Mammary epithelial cell (primary cell): ENCODE results near the gene CUTA.

Source experiments
- CTCF ChIP-seq, 2 donors: IDR thresholded peaks in 1 of 2; conservative IDR thresholded peaks in 1 of 2; 2 replicates each; pipeline ENCODE4 v1.5.1; 2011 to 2012; ENCODE audit warnings: inconsistent platforms in 2 of 2, low read length in 2 of 2, mild to moderate bottlenecking in 2 of 2, control low read depth in 1 of 2, low read depth in 1 of 2; ENCODE audit not compliant: insufficient read depth in 1 of 2; ENCODE audit errors: extremely low read depth in 1 of 2
- EZH2 ChIP-seq: IDR thresholded peaks from 2 replicates; pipeline ENCODE4 v1.6.1; 2012; ENCODE audit warnings: low read length, inconsistent platforms, borderline replicate concordance

DNA sequence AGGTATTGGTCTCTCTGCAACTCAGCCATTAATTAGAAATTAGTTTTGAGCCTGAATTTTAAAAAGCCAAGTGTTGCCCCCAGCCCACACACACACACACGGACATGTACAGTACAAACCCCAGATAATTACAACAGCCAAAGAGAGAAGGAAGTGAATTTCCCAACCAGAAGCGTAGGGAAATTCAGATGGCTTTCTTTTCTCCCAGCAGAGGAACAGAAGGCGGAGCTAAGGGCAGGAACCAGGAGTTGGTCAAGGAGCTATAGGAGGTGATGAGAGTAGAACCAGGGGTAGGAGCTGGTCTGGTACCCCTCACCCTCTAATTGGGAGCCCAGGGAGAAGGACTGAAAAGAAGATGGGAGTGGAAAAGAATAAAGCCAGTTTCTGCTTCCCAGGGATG, 32.5 kb upstream of the CUTA start:
- no peak for TF ChIP-seq CTCF (conservative IDR thresholded peaks at IDR 0.05 in 1 of 2, IDR thresholded peaks at IDR 0.05 in 1 of 2; ENCODE audit: extremely low read depth in 1 of 2, insufficient read depth in 1 of 2, low read depth in 1 of 2, low read length in 2 of 2)
- no peak for TF ChIP-seq EZH2
